Measurements from ENCODE around the gene CELF2. TPM values are rescaled to one million over a fixed set of nuclear protein-coding genes. Genes with fewer than 3 reads are reported as not detected.

The CELF2 gene
- polyA plus RNA-seq, 1 experiment, result 24.7 TPM

GRCh38 chr10:11322698-11323097 lies 305.0 kb downstream of the CELF2 start:
- TF ChIP-seq CTCF (IDR thresholded peaks at IDR 0.05; ENCODE audit: low read depth, low read length), result no peak
- Histone ChIP-seq H3K27me3 (ENCODE audit: control insufficient read depth, insufficient read depth, low read length) (no peaks in the 10 kb centered on the region), H3K4me3 (ENCODE audit: low read depth, low read length) (no peak overlapping the region), H3K27ac (ENCODE audit: low read depth, low read length) (no peak overlapping the region), H3K9me3 (ENCODE audit: control insufficient read depth, insufficient read depth, low read length) (no peaks in the 10 kb centered on the region; the same call in 1 of the 2 replicates)
- DNase-seq (ENCODE audit: low read depth, low spot score), result no peak
- CTCF ChIA-PET, result no interaction called here
- POLR2A ChIA-PET, result no interaction called here

- DNase-seq (ENCODE audit: low read depth, low spot score), result no peak
- POLR2A ChIA-PET, result no interaction called here
- Histone ChIP-seq H3K27ac (ENCODE audit: low read depth, low read length) (no peak overlapping the region), H3K9me3 (ENCODE audit: control insufficient read depth, insufficient read depth, low read length) (no peaks in the 10 kb centered on the region; the same call in 1 of the 2 replicates), H3K27me3 (ENCODE audit: control insufficient read depth, insufficient read depth, low read length) (no peaks in the 10 kb centered on the region), H3K4me3 (ENCODE audit: low read depth, low read length) (no peak overlapping the region)
- CTCF ChIA-PET, result no interaction called here
- no peak for TF ChIP-seq CTCF (IDR thresholded peaks at IDR 0.05; ENCODE audit: low read depth, low read length)
These were observed 307.2 kb downstream of the CELF2 start for GRCh38 chr10:11324761-11325321.

- peak; percentile 23 for DNase-seq (ENCODE audit: low read depth, low spot score)
- POLR2A ChIA-PET, result interaction anchor here (0.5 kb wide), 1 partner anchor 161 kb away, joined by 5 read pairs; no protein-coding TSS in a partner anchor
- CTCF ChIA-PET, result no interaction called here
- H3K9me3 ChIP-seq (ENCODE audit: control insufficient read depth, insufficient read depth, low read length), result no peaks in the 10 kb centered on the region; the same call in 1 of the 2 replicates
- no peak overlapping the region for H3K4me3 ChIP-seq (ENCODE audit: low read depth, low read length)
- TF ChIP-seq CTCF (IDR thresholded peaks at IDR 0.05; ENCODE audit: low read depth, low read length), result no peak
- no peaks in the 10 kb centered on the region for H3K27me3 ChIP-seq (ENCODE audit: control insufficient read depth, insufficient read depth, low read length)
- H3K27ac ChIP-seq (ENCODE audit: low read depth, low read length), result peak overlapping the region; percentile 34
These were observed 308.1 kb downstream of the CELF2 start for GRCh38 chr10:11325817-11326216.

- Histone ChIP-seq H3K4me3 (ENCODE audit: low read depth, low read length) (no peak overlapping the region), H3K27ac (ENCODE audit: low read depth, low read length) (peak overlapping the region; percentile 34), H3K27me3 (ENCODE audit: control insufficient read depth, insufficient read depth, low read length) (no peaks in the 10 kb centered on the region), H3K9me3 (ENCODE audit: control insufficient read depth, insufficient read depth, low read length) (no peaks in the 10 kb centered on the region; the same call in 1 of the 2 replicates)
- ChIA-PET CTCF (no interaction called here), POLR2A (interaction anchor here (0.5 kb wide), 1 partner anchor 162 kb away, joined by 5 read pairs; no protein-coding TSS in a partner anchor)
- no peak for DNase-seq (ENCODE audit: low read depth, low spot score)
- TF ChIP-seq CTCF (IDR thresholded peaks at IDR 0.05; ENCODE audit: low read depth, low read length), result no peak
These were observed 308.6 kb downstream of the CELF2 start for GRCh38 chr10:11326241-11326640.

- TF ChIP-seq CTCF (IDR thresholded peaks at IDR 0.05; ENCODE audit: low read depth, low read length), result no peak
- no peak overlapping the region for H3K4me3 ChIP-seq (ENCODE audit: low read depth, low read length)
- H3K27ac ChIP-seq (ENCODE audit: low read depth, low read length), result no peak overlapping the region
- ChIA-PET CTCF (interaction anchor here (1.3 kb wide), 1 partner anchor 9 kb away, joined by 4 read pairs; no protein-coding TSS in a partner anchor), POLR2A (no interaction called here)
- H3K9me3 ChIP-seq (ENCODE audit: control insufficient read depth, insufficient read depth, low read length), result no peaks in the 10 kb centered on the region
- DNase-seq (ENCODE audit: low read depth, low spot score), result no peak
- no peaks in the 10 kb centered on the region for H3K27me3 ChIP-seq (ENCODE audit: control insufficient read depth, insufficient read depth, low read length)
These were observed 309.4 kb downstream of the CELF2 start for GRCh38 chr10:11326913-11327616.

Data from AG04450 (cell line).